ENCODE data around the gene ZNF512. TPM values are rescaled to one million over a fixed set of nuclear protein-coding genes. Genes with fewer than 3 reads are reported as not detected.

The ZNF512 gene
- total and polyA plus RNA-seq, 10 donors = 16.7 to 61.8 (median 37.4) TPM

DNA sequence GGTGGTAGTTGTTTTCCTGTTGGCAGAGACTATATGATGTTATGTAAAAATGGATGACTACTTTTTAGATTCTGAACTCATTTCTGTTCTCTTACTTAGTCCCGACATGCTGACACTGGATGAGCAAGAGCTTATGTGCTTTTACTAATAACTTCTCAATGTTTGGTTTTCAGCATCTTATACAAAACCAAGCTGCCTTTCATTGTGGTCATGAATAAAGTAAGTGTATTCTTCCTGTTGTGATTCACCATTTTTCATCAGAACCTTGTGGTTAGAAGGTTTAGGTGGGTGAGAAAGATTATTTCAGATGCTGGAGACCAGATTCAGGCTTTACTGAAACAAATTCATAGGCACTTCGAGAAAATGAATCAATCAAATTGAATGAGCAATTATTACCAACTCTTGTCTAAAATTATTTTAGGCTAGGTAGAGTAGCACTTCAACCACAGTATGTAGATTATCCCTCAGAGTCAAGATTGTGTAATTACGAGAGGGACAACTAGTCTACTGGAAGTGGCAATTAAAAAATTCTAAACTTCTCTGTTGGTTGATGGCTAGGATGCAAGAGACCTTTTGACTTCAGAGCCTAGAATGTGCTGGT, 55.3 kb downstream of the ZNF512 start:
- Histone ChIP-seq H3K9me3 (no peaks in the 10 kb centered on the region), H3K4me1 (peaks cover 0 to 4% (median 0%) of the 10 kb centered on the region in 6 donors), H3K27ac (no peak overlapping the region), H3K36me3 (peaks cover 8 to 100% (median 94%) of the 10 kb centered on the region in 6 donors), H3K27me3 (replicated peaks in 1 of 7) (no peaks in the 10 kb centered on the region), H3K4me3 (no peak overlapping the region)
- intact Hi-C loops (cut with DNase I; ENCODE audit: low total_unique reads) = no loop called here
- 69 to 87% (median 86%) methylated on average over 3 of the region's 3 CpGs for WGBS, 5 donors
- TF ChIP-seq, protein P1, sequence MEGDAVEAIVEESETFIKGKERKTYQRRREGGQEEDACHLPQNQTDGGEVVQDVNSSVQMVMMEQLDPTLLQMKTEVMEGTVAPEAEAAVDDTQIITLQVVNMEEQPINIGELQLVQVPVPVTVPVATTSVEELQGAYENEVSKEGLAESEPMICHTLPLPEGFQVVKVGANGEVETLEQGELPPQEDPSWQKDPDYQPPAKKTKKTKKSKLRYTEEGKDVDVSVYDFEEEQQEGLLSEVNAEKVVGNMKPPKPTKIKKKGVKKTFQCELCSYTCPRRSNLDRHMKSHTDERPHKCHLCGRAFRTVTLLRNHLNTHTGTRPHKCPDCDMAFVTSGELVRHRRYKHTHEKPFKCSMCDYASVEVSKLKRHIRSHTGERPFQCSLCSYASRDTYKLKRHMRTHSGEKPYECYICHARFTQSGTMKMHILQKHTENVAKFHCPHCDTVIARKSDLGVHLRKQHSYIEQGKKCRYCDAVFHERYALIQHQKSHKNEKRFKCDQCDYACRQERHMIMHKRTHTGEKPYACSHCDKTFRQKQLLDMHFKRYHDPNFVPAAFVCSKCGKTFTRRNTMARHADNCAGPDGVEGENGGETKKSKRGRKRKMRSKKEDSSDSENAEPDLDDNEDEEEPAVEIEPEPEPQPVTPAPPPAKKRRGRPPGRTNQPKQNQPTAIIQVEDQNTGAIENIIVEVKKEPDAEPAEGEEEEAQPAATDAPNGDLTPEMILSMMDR (IDR thresholded peaks at IDR 0.05 in 8 of 11, conservative IDR thresholded peaks at IDR 0.05 in 3 of 11) = no peak
- TF ChIP-seq POLR2A (IDR thresholded peaks at IDR 0.05) (no peak), POLR2AphosphoS5 (IDR thresholded peaks at IDR 0.05) (no peak)
- DNase-seq = no peak

DNA sequence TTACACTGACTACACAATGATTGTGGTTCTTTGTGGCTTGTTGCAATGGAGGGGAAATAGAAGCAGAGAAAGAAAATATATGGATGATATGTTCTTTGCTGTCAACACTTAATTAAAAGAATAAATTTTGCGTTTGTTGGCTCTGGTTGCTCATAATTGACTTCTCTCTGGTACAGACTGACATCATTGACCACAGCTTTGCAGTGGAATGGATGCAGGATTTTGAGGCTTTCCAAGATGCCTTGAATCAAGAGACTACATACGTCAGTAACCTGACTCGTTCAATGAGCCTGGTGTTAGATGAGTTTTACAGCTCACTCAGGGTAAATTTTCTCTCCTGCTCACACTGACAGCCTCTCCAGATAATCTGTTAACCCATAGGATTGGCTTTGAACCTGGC, 55.9 kb downstream of the ZNF512 start:
- intact Hi-C loops (cut with DNase I; ENCODE audit: low total_unique reads) = no loop called here
- H3K27me3 ChIP-seq (replicated peaks in 1 of 7) = no peaks in the 10 kb centered on the region
- H3K9me3 ChIP-seq = no peaks in the 10 kb centered on the region
- no peak overlapping the region for H3K27ac ChIP-seq
- peaks cover 8 to 100% (median 92%) of the 10 kb centered on the region in 6 donors for H3K36me3 ChIP-seq
- DNase-seq = no peak
- WGBS, 5 donors = 57 to 87% (median 63%) methylated on average over 3 of the region's 3 CpGs
- no peak overlapping the region for H3K4me3 ChIP-seq
- H3K4me1 ChIP-seq = peaks cover 0 to 4% (median 0%) of the 10 kb centered on the region in 6 donors
- TF ChIP-seq POLR2AphosphoS5 (IDR thresholded peaks at IDR 0.05) (no peak), POLR2A (IDR thresholded peaks at IDR 0.05) (no peak)

DNA sequence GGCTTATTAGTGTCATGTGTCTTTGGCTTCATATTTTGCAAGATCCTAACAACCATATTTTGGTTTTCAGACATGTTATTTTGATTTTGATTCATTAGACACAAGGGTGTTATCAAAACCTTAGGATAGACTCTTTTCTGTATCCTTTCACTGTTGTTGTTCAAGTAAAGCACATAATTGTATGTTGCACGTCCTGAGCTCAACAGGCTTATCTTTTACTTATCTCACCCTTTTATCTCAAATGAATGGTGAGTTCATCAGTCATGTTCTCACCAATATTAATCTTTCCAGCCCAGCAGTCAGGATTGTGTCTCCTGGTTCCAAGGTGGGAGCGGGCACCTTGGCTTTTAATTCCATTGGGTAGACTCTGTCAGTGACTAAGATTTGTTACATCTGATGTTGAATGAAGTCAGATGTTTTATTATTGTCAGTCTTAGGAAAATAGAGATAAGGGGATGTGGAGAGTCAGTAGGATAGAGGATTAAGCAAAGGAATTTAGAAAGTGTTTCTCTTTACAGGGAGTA, 57.9 kb downstream of the ZNF512 start:
- Histone ChIP-seq H3K4me3 (no peak overlapping the region), H3K27ac (no peak overlapping the region), H3K9me3 (no peaks in the 10 kb centered on the region), H3K4me1 (peaks cover 0 to 4% (median 0%) of the 10 kb centered on the region in 6 donors), H3K27me3 (replicated peaks in 1 of 7) (no peaks in the 10 kb centered on the region), H3K36me3 (peaks cover 4 to 100% (median 87%) of the 10 kb centered on the region in 6 donors)
- WGBS, 5 donors = 78 to 95% (median 93%) methylated on average over 2 of the region's 2 CpGs
- TF ChIP-seq, protein P1 (IDR thresholded peaks at IDR 0.05 in 8 of 11, conservative IDR thresholded peaks at IDR 0.05 in 3 of 11) = no peak
- TF ChIP-seq POLR2A (IDR thresholded peaks at IDR 0.05) (no peak), POLR2AphosphoS5 (IDR thresholded peaks at IDR 0.05) (no peak)
- intact Hi-C loops (cut with DNase I; ENCODE audit: low total_unique reads) = no loop called here
- no peak for DNase-seq

DNA sequence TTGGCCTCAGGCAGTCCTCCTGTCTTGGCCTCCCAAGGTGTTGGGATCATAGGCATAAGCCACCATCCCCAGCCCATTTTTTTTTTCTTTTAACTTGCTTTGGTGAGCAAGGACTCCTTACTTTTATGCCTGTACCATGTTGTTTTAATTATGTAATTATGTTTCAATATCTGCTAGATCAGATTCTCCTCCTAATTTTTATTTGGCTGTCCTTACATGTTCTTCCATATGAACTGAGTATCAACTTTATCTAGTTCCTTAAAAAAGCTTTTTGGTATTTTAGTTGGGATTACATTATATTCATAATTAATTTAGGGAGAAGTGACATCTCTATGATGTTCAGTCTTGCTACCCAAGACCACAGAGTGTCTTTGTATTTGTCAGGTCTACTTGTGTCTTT, 62.4 kb downstream of the ZNF512 start:
- intact Hi-C loops (cut with DNase I; ENCODE audit: low total_unique reads) = no loop called here
- no peak for DNase-seq
- TF ChIP-seq, protein P1 (IDR thresholded peaks at IDR 0.05 in 8 of 11, conservative IDR thresholded peaks at IDR 0.05 in 3 of 11) = no peak
- TF ChIP-seq POLR2A (IDR thresholded peaks at IDR 0.05) = no peak
- no peak for TF ChIP-seq POLR2AphosphoS5 (IDR thresholded peaks at IDR 0.05)
- Histone ChIP-seq H3K4me3 (no peak overlapping the region), H3K36me3 (peaks cover 4 to 100% (median 87%) of the 10 kb centered on the region in 6 donors), H3K9me3 (no peaks in the 10 kb centered on the region), H3K27me3 (replicated peaks in 1 of 7) (no peaks in the 10 kb centered on the region), H3K27ac (no peak overlapping the region), H3K4me1 (no peaks in the 10 kb centered on the region)

Measured in spleen (tissue), 11 donors.